Gastrocnemius medialis (tissue), 4 donors: ENCODE measurements around the gene ARRDC4.

Source experiments
- CTCF ChIP-seq, 5 experiments: fragments of 450-650 bp in 3 of 5; fragments of 200-600 bp in 2 of 5; sonication (generic) in 2 of 5; IDR thresholded peaks in 4 of 5; conservative IDR thresholded peaks in 1 of 5; 1 replicate in 4 of 5; 2 replicates in 1 of 5; pipeline ENCODE4 v1.5.1; 2016 to 2019; ENCODE audit warnings: antibody characterized with exemption in 5 of 5, mild to moderate bottlenecking in 3 of 5, moderate library complexity in 3 of 5
- POLR2A ChIP-seq, 2 donors: fragments of 450-650 bp; IDR thresholded peaks; one replicate each; pipeline ENCODE4 v1.6.1; 2017; ENCODE audit warnings: antibody characterized with exemption in 2 of 2, mild to moderate bottlenecking in 2 of 2, moderate library complexity in 2 of 2

DNA sequence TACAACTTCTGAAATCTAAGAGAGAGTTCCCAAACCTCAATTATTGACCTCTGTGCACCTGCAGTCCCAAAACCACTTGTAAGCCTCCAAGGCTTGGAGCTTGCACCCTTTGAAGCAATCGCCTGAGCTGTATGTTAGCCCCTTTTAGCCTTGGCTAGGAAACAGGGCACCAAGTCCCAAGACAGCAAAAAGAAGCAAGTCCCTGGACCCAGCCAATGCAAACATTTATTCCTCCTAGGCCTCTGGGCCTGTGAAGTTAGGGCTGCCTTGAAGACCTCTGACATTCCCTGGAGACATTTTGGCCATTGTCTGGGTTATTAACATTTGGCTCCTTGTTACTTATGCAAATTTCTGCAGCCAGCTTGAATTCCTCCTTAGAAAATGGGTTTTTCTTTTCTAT is 26.9 kb upstream of the ARRDC4 start:
- TF ChIP-seq CTCF (IDR thresholded peaks at IDR 0.05 in 4 of 5, conservative IDR thresholded peaks at IDR 0.05 in 1 of 5) (no peak), POLR2A (IDR thresholded peaks at IDR 0.05) (no peak)
